Measurements from ENCODE around the gene RGS11. TPM values are rescaled to one million over a fixed set of nuclear protein-coding genes. Genes with fewer than 3 reads are reported as not detected.

Gene RGS11
- polyA plus RNA-seq, 1 donor (not counting 4 experiments of a cell fraction or from before 2014, with no cell fraction given) = not detected

GRCh38 chr16:240559-240958, 35.2 kb downstream of the RGS11 start:
- DNase-seq (ENCODE audit: low read depth, low spot score) (no peak), FAIRE-seq (no peak)
- Histone ChIP-seq H3K27ac (ENCODE audit: control insufficient read depth, insufficient read depth, low read length) (no peak overlapping the region), H3K79me2 (ENCODE audit: control insufficient read depth, insufficient read depth, low read length) (peaks cover 2% of the 10 kb centered on the region), H3K9me3 (ENCODE audit: control insufficient read depth, low read depth, low read length) (no peaks in the 10 kb centered on the region), H3K4me3 (ENCODE audit: control insufficient read depth in 2 of 3, extremely low read depth in 1 of 3, insufficient read depth in 2 of 3, low read depth in 1 of 3, low read length in 3 of 3) (no peak overlapping the region), H3K36me3 (ENCODE audit: control insufficient read depth in 2 of 2, extremely low read depth in 1 of 2, insufficient read depth in 2 of 2, low read length in 2 of 2) (peaks cover 0 to 3% of the 10 kb centered on the region in 2 experiments), H3K27me3 (ENCODE audit: control insufficient read depth, extremely low read depth, insufficient read depth, low read length) (no peaks in the 10 kb centered on the region), H4K20me1 (ENCODE audit: control insufficient read depth, extremely low read depth, insufficient read depth, low read length) (no peaks in the 10 kb centered on the region), H3K9me1 (ENCODE audit: control insufficient read depth, extremely low read depth, insufficient read depth, low read length) (no peaks in the 10 kb centered on the region), H3K4me2 (ENCODE audit: control insufficient read depth, extremely low read depth, insufficient read depth, low read depth, low read length) (no peak overlapping the region), H3K4me1 (ENCODE audit: control insufficient read depth, extremely low read depth, insufficient read depth, low read length) (no peaks in the 10 kb centered on the region), H2AFZ (ENCODE audit: control insufficient read depth, low read length) (no peak overlapping the region), H3K9ac (ENCODE audit: control insufficient read depth, extremely low read depth, insufficient read depth, low read length) (no peak overlapping the region)
- dilution Hi-C loops (cut with MboI; ENCODE audit: extremely low pct_ligation_motif_present, low sequenced_read_pairs) = no loop called here
- no peak for TF ChIP-seq EZH2 (IDR thresholded peaks at IDR 0.05; ENCODE audit: low read length)
- TF ChIP-seq, protein P1, sequence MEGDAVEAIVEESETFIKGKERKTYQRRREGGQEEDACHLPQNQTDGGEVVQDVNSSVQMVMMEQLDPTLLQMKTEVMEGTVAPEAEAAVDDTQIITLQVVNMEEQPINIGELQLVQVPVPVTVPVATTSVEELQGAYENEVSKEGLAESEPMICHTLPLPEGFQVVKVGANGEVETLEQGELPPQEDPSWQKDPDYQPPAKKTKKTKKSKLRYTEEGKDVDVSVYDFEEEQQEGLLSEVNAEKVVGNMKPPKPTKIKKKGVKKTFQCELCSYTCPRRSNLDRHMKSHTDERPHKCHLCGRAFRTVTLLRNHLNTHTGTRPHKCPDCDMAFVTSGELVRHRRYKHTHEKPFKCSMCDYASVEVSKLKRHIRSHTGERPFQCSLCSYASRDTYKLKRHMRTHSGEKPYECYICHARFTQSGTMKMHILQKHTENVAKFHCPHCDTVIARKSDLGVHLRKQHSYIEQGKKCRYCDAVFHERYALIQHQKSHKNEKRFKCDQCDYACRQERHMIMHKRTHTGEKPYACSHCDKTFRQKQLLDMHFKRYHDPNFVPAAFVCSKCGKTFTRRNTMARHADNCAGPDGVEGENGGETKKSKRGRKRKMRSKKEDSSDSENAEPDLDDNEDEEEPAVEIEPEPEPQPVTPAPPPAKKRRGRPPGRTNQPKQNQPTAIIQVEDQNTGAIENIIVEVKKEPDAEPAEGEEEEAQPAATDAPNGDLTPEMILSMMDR (optimal IDR thresholded peaks at IDR 0.05 in 1 of 3, IDR thresholded peaks at IDR 0.05 in 1 of 3, conservative IDR thresholded peaks at IDR 0.05 in 1 of 3; ENCODE audit: extremely low read depth in 1 of 3, insufficient read depth in 2 of 3, low read length in 3 of 3) = no peak

GRCh38 chr16:239948-240277, 35.8 kb downstream of the RGS11 start:
- Histone ChIP-seq H3K27ac (ENCODE audit: control insufficient read depth, insufficient read depth, low read length) (no peak overlapping the region), H3K9me3 (ENCODE audit: control insufficient read depth, low read depth, low read length) (no peaks in the 10 kb centered on the region), H3K9ac (ENCODE audit: control insufficient read depth, extremely low read depth, insufficient read depth, low read length) (no peak overlapping the region), H3K4me3 (ENCODE audit: control insufficient read depth in 2 of 3, extremely low read depth in 1 of 3, insufficient read depth in 2 of 3, low read depth in 1 of 3, low read length in 3 of 3) (no peak overlapping the region), H3K4me2 (ENCODE audit: control insufficient read depth, extremely low read depth, insufficient read depth, low read depth, low read length) (no peak overlapping the region), H2AFZ (ENCODE audit: control insufficient read depth, low read length) (no peak overlapping the region), H4K20me1 (ENCODE audit: control insufficient read depth, extremely low read depth, insufficient read depth, low read length) (no peaks in the 10 kb centered on the region), H3K9me1 (ENCODE audit: control insufficient read depth, extremely low read depth, insufficient read depth, low read length) (no peaks in the 10 kb centered on the region), H3K4me1 (ENCODE audit: control insufficient read depth, extremely low read depth, insufficient read depth, low read length) (no peaks in the 10 kb centered on the region), H3K79me2 (ENCODE audit: control insufficient read depth, insufficient read depth, low read length) (peaks cover 2% of the 10 kb centered on the region), H3K27me3 (ENCODE audit: control insufficient read depth, extremely low read depth, insufficient read depth, low read length) (no peaks in the 10 kb centered on the region), H3K36me3 (ENCODE audit: control insufficient read depth in 2 of 2, extremely low read depth in 1 of 2, insufficient read depth in 2 of 2, low read length in 2 of 2) (peaks cover 0 to 3% of the 10 kb centered on the region in 2 experiments)
- dilution Hi-C loops (cut with MboI; ENCODE audit: extremely low pct_ligation_motif_present, low sequenced_read_pairs) = no loop called here
- TF ChIP-seq, protein P1 (optimal IDR thresholded peaks at IDR 0.05 in 1 of 3, IDR thresholded peaks at IDR 0.05 in 1 of 3, conservative IDR thresholded peaks at IDR 0.05 in 1 of 3; ENCODE audit: extremely low read depth in 1 of 3, insufficient read depth in 2 of 3, low read length in 3 of 3) = no peak
- FAIRE-seq (no peak), DNase-seq (ENCODE audit: low read depth, low spot score) (no peak)
